ENCODE measurements around the gene CAMKK2.

The CAMKK2 gene

GRCh38 chr12:121246893-121247557 is 49.5 kb downstream of the CAMKK2 start:
- H3K4me3 ChIP-seq (ENCODE audit: low read length) = no peak overlapping the region
- TF ChIP-seq CTCF (IDR thresholded peaks at IDR 0.05; ENCODE audit: insufficient read depth, low read depth, low read length, missing control alignments) = no peak
- no peak for DNase-seq (ENCODE audit: low read depth)

GRCh38 chr12:121245951-121246350 is 50.6 kb downstream of the CAMKK2 start:
- no peak for TF ChIP-seq CTCF (IDR thresholded peaks at IDR 0.05; ENCODE audit: insufficient read depth, low read depth, low read length, missing control alignments)
- no peak overlapping the region for H3K4me3 ChIP-seq (ENCODE audit: low read length)

GRCh38 chr12:121245031-121245430 is 51.5 kb downstream of the CAMKK2 start:
- TF ChIP-seq CTCF (IDR thresholded peaks at IDR 0.05; ENCODE audit: insufficient read depth, low read depth, low read length, missing control alignments) = no peak
- H3K4me3 ChIP-seq (ENCODE audit: low read length) = no peak overlapping the region
- no peak for DNase-seq (ENCODE audit: low read depth)

More at GRCh38 chr12:121245951-121246350, 50.6 kb downstream of the CAMKK2 start:
- no peak for DNase-seq (ENCODE audit: low read depth)

GRCh38 chr12:121241156-121241970 is 55.1 kb downstream of the CAMKK2 start:
- no peak overlapping the region for H3K4me3 ChIP-seq (ENCODE audit: low read length)
- TF ChIP-seq CTCF (IDR thresholded peaks at IDR 0.05; ENCODE audit: insufficient read depth, low read depth, low read length, missing control alignments) = no peak
- DNase-seq (ENCODE audit: low read depth) = no peak

- H3K4me3 ChIP-seq (ENCODE audit: low read length) = no peak overlapping the region
- TF ChIP-seq CTCF (IDR thresholded peaks at IDR 0.05; ENCODE audit: insufficient read depth, low read depth, low read length, missing control alignments) = no peak
- DNase-seq (ENCODE audit: low read depth) = no peak
Measured at GRCh38 chr12:121240484-121241101, 55.9 kb downstream of the CAMKK2 start.

- no peak overlapping the region for H3K4me3 ChIP-seq (ENCODE audit: low read length)
- no peak for DNase-seq (ENCODE audit: low read depth)
- no peak for TF ChIP-seq CTCF (IDR thresholded peaks at IDR 0.05; ENCODE audit: insufficient read depth, low read depth, low read length, missing control alignments)
Measured at GRCh38 chr12:121240062-121240420, 56.5 kb downstream of the CAMKK2 start.
